HG03064 (cell line): ENCODE results near the gene CCL13.
"Not testable (repeated sequence)": the region's sequence is repeated elsewhere in the genome, so short reads cannot be mapped to it uniquely, and the experiment has no call there.

Source experiments
- ATAC-seq: cut with Tn5 transposase; IDR thresholded peaks from one replicate; pipeline ENCODE4 v1.9.1; 2021; ENCODE audit warnings: low read depth; ENCODE audit not compliant: unreplicated experiment

CCL13 gene

GRCh38 chr17:34356194-34356593 lies at the start of gene CCL13:
Gene CCL13 (plus strand): TSS chr17:34356480. CDS start chr17:34356527, 47 bp downstream.
- ATAC-seq, result no peak

GRCh38 chr17:34307110-34307509 lies 49.2 kb upstream of the CCL13 start:
- ATAC-seq, result no peak

- no peak for ATAC-seq
Observed at GRCh38 chr17:34308371-34308770, 47.9 kb upstream of the CCL13 start.

GRCh38 chr17:34311291-34311690 lies 45.0 kb upstream of the CCL13 start:
- no peak for ATAC-seq

GRCh38 chr17:34312080-34312479 lies 44.2 kb upstream of the CCL13 start:
- ATAC-seq, result no peak

- ATAC-seq, result no peak
Observed at GRCh38 chr17:34313164-34313563, 43.1 kb upstream of the CCL13 start.

- ATAC-seq, result no peak
Observed at GRCh38 chr17:34314279-34314678, 42.0 kb upstream of the CCL13 start.

GRCh38 chr17:34318474-34318873 lies 37.8 kb upstream of the CCL13 start:
- ATAC-seq, result no peak

- ATAC-seq, result no peak
Observed at GRCh38 chr17:34319039-34319483, 37.2 kb upstream of the CCL13 start, which contains the start of gene CCL8. Gene CCL8 (plus strand): TSS chr17:34319435. CDS start chr17:34319502, 67 bp downstream.

- ATAC-seq, result no peak
Observed at GRCh38 chr17:34321964-34322363, 34.3 kb upstream of the CCL13 start.

GRCh38 chr17:34327580-34327979 lies 28.7 kb upstream of the CCL13 start:
- ATAC-seq, result not testable (repeated sequence)

- ATAC-seq, result no peak
Observed at GRCh38 chr17:34337701-34338100, 18.6 kb upstream of the CCL13 start.

- ATAC-seq, result no peak
Observed at GRCh38 chr17:34339138-34339770, 17.0 kb upstream of the CCL13 start.

GRCh38 chr17:34341916-34342315 lies 14.4 kb upstream of the CCL13 start:
- no peak for ATAC-seq

- ATAC-seq, result no peak
Observed at GRCh38 chr17:34347063-34347462, 9.2 kb upstream of the CCL13 start.

GRCh38 chr17:34349751-34350150 lies 6.5 kb upstream of the CCL13 start:
- ATAC-seq, result no peak

GRCh38 chr17:34351096-34351495 lies 5.2 kb upstream of the CCL13 start:
- ATAC-seq, result no peak

GRCh38 chr17:34352191-34352590 lies 4.1 kb upstream of the CCL13 start:
- ATAC-seq, result no peak

GRCh38 chr17:34354637-34355036 lies 1.6 kb upstream of the CCL13 start:
- no peak for ATAC-seq

- no peak for ATAC-seq
Observed at GRCh38 chr17:34357398-34357797, 1.1 kb downstream of the CCL13 start.

- no peak for ATAC-seq
Observed at GRCh38 chr17:34358631-34359030, 2.4 kb downstream of the CCL13 start.

GRCh38 chr17:34360601-34361270 lies 4.5 kb downstream of the CCL13 start:
- no peak for ATAC-seq
